ENCODE measurements around the gene IL4R. TPM values are rescaled to one million over a fixed set of nuclear protein-coding genes. Genes with fewer than 3 reads are reported as not detected.

IL4R gene
- total and polyA plus RNA-seq, 2 of the 13 experiments (the other 11 are each of a cell fraction or from before 2014, with no cell fraction given): 15.9 to 49.6 TPM

- TF ChIP-seq ZSCAN22 (CRISPR knock-in tag; IDR thresholded peaks at IDR 0.05) (no peak), SOX5 (CRISPR knock-in tag; IDR thresholded peaks at IDR 0.05; ENCODE audit: borderline replicate concordance) (peak; percentile 92), REPIN1 (CRISPR knock-in tag; IDR thresholded peaks at IDR 0.05; ENCODE audit: borderline replicate concordance, low read depth) (peak; percentile 83; the same call in 1 of the 2 replicates), ZNF383 (CRISPR knock-in tag; IDR thresholded peaks at IDR 0.05; ENCODE audit: borderline replicate concordance) (no peak), SP5 (CRISPR knock-in tag; IDR thresholded peaks at IDR 0.05; ENCODE audit: borderline replicate concordance, low read depth) (peak; percentile 65; the same call in 1 of the 2 replicates), ZNF17 (CRISPR knock-in tag; IDR thresholded peaks at IDR 0.05) (peak; percentile 80; the same call in 1 of the 2 replicates), MEIS2 (CRISPR knock-in tag; IDR thresholded peaks at IDR 0.05) (peak; percentile 95; the same call in 1 of the 2 replicates), ADNP (CRISPR knock-in tag; IDR thresholded peaks at IDR 0.05) (peak; percentile 65; the same call in 1 of the 2 replicates), NR2C2 (CRISPR knock-in tag; IDR thresholded peaks at IDR 0.05; ENCODE audit: borderline replicate concordance) (peak; percentile 68; the same call in 1 of the 2 replicates), ZNF607 (CRISPR knock-in tag; IDR thresholded peaks at IDR 0.05; ENCODE audit: borderline replicate concordance) (no peak; the same call in 1 of the 2 replicates), RXRB (CRISPR knock-in tag; IDR thresholded peaks at IDR 0.05; ENCODE audit: borderline replicate concordance) (peak; percentile 99), ZNF780A (CRISPR knock-in tag; IDR thresholded peaks at IDR 0.05) (no peak), ZNF207 (IDR thresholded peaks at IDR 0.05; ENCODE audit: borderline replicate concordance) (no peak), ZNF503 (CRISPR knock-in tag; IDR thresholded peaks at IDR 0.05) (peak; percentile 98; the same call in 1 of the 2 replicates), MAFG (CRISPR knock-in tag; IDR thresholded peaks at IDR 0.05) (no peak), HDAC2 (CRISPR knock-in tag; IDR thresholded peaks at IDR 0.05) (peak; percentile 98), ZNF552 (CRISPR knock-in tag; IDR thresholded peaks at IDR 0.05; ENCODE audit: borderline replicate concordance) (no peak), ZNF10 (CRISPR knock-in tag; IDR thresholded peaks at IDR 0.05; ENCODE audit: borderline replicate concordance, low read depth) (no peak), NBN (conservative IDR thresholded peaks at IDR 0.05) (no peak), KLF13 (CRISPR knock-in tag; IDR thresholded peaks at IDR 0.05) (no peak), POGZ (CRISPR knock-in tag; IDR thresholded peaks at IDR 0.05) (peak; percentile 69), HINFP (CRISPR knock-in tag; IDR thresholded peaks at IDR 0.05; ENCODE audit: low read depth) (no peak), ZNF124 (CRISPR knock-in tag; IDR thresholded peaks at IDR 0.05) (peak; percentile 47; the same call in 1 of the 2 replicates)
- TF ChIP-seq, protein P1, sequence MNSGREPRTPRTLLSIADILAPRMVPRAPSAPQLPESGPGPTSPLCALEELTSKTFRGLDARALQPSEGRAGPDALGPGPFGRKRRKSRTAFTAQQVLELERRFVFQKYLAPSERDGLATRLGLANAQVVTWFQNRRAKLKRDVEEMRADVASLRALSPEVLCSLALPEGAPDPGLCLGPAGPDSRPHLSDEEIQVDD (CRISPR knock-in tag; IDR thresholded peaks at IDR 0.05; ENCODE audit: borderline replicate concordance): no peak
- TF ChIP-seq, protein P2, sequence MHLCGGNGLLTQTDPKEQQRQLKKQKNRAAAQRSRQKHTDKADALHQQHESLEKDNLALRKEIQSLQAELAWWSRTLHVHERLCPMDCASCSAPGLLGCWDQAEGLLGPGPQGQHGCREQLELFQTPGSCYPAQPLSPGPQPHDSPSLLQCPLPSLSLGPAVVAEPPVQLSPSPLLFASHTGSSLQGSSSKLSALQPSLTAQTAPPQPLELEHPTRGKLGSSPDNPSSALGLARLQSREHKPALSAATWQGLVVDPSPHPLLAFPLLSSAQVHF (CRISPR knock-in tag; IDR thresholded peaks at IDR 0.05): no peak
These were observed 39.9 kb upstream of the IL4R start (continued) for GRCh38 chr16:27273670-27274423.

Data from HepG2 (cell line).